ENCODE measurements around the gene RHBG.

DNA sequence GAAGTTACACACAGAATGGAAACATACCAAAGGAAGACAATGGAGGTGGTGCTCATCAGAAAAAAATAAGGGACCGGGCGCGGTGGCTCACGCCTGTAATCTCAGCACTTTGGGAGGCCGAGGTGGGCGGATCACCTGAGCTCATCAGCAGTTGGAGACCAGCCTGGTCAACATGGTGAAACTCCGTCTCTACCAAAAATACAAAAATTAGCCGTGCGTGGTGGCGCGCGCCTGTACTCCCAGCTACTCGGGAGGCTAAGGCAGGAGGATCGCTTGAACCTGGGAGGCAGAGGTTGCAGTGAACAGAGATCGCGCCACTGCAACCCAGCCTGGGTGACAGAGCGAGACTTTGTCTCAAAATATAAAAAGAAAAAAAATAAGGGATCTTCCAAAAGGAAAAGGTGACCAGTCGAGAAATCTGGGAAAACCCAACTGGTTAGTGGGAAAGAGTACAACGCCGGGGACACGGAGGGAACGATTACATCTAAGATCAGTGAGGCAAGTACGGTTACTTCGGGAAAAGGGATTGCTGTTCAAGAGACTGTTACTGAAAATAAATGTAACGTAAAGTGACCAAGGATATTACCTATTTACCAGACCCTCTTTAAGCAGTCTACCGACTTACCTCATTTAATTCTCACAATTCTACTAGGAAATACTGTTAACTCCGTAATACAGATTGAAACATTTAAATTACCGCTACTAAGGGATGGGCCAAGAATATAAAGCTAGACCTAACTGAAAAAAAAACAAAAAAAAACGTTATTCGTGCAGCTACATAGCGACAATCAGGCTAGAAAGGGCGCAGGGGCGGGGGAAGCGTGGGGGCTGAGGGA, 31.7 kb upstream of the RHBG start:
- TF ChIP-seq, protein P1, sequence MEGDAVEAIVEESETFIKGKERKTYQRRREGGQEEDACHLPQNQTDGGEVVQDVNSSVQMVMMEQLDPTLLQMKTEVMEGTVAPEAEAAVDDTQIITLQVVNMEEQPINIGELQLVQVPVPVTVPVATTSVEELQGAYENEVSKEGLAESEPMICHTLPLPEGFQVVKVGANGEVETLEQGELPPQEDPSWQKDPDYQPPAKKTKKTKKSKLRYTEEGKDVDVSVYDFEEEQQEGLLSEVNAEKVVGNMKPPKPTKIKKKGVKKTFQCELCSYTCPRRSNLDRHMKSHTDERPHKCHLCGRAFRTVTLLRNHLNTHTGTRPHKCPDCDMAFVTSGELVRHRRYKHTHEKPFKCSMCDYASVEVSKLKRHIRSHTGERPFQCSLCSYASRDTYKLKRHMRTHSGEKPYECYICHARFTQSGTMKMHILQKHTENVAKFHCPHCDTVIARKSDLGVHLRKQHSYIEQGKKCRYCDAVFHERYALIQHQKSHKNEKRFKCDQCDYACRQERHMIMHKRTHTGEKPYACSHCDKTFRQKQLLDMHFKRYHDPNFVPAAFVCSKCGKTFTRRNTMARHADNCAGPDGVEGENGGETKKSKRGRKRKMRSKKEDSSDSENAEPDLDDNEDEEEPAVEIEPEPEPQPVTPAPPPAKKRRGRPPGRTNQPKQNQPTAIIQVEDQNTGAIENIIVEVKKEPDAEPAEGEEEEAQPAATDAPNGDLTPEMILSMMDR (IDR thresholded peaks at IDR 0.05) = no peak
- TF ChIP-seq POLR2A (IDR thresholded peaks at IDR 0.05) (no peak), POLR2AphosphoS5 (IDR thresholded peaks at IDR 0.05) (no peak)

All from suprapubic skin (tissue), 4 donors.